Loucy (cell line): ENCODE results near the gene EGR2.

Experiments
- H2AFZ ChIP-seq: fragments of 200-600 bp; sonication (generic); 2 replicates; pipeline ENCODE4 v1.6.0; 2016; ENCODE audit warnings: antibody characterized with exemption, mild to moderate bottlenecking, low read length, moderate library complexity
- H3F3A ChIP-seq: fragments of 200-600 bp; 2 replicates; pipeline ENCODE4 v1.6.0; 2016; ENCODE audit warnings: antibody characterized with exemption, low read depth, mild to moderate bottlenecking
- H3K27me3 ChIP-seq: fragments of 200-600 bp; sonication (generic); 2 replicates; pipeline ENCODE4 v1.6.1; 2014; ENCODE audit warnings: low read length, mild to moderate bottlenecking; ENCODE audit not compliant: insufficient read depth, poor library complexity, severe bottlenecking
- H3K36me3 ChIP-seq: fragments of 200-600 bp; sonication (generic); 2 replicates; pipeline ENCODE4 v1.6.1; 2016; ENCODE audit warnings: low read length; ENCODE audit not compliant: insufficient read depth
- H3K4me1 ChIP-seq: fragments of 200-600 bp; sonication (generic); 2 replicates; pipeline ENCODE4 v1.5.1; 2014; ENCODE audit warnings: low read length, mild to moderate bottlenecking; ENCODE audit not compliant: insufficient read depth, poor library complexity, severe bottlenecking
- H3K4me2 ChIP-seq: fragments of 200-600 bp; sonication (generic); 2 replicates; pipeline ENCODE4 v1.6.0; 2014; ENCODE audit warnings: antibody characterized with exemption, low read length, low read depth, mild to moderate bottlenecking; ENCODE audit not compliant: poor library complexity, severe bottlenecking
- H3K4me3 ChIP-seq: fragments of 200-600 bp; sonication (generic); 2 replicates; pipeline ENCODE4 v1.5.1; 2014; ENCODE audit warnings: low read length, mild to moderate bottlenecking, mixed read lengths; ENCODE audit not compliant: poor library complexity, severe bottlenecking
- H3K79me2 ChIP-seq: fragments of 200-600 bp; sonication (generic); 2 replicates; pipeline ENCODE4 v1.6.1; 2014; ENCODE audit warnings: low read length; ENCODE audit not compliant: insufficient read depth
- H3K9ac ChIP-seq: fragments of 200-600 bp; sonication (generic); 2 replicates; pipeline ENCODE4 v1.6.0; 2014; ENCODE audit warnings: mild to moderate bottlenecking, low read depth, low read length, moderate library complexity; ENCODE audit not compliant: poor library complexity, severe bottlenecking
- H3K9me2 ChIP-seq: fragments of 200-600 bp; sonication (generic); replicated peaks from 2 replicates; pipeline ENCODE4 v1.6.1; 2016; ENCODE audit warnings: low read depth, low read length, mixed read lengths
- H3K9me3 ChIP-seq: fragments of 200-600 bp; sonication (generic); 2 replicates; pipeline ENCODE4 v1.6.1; 2014; ENCODE audit warnings: mild to moderate bottlenecking, antibody characterized with exemption, low read length, low read depth; ENCODE audit not compliant: insufficient read depth
- H4K20me1 ChIP-seq: fragments of 200-600 bp; sonication (generic); 2 replicates; pipeline ENCODE4 v1.6.0; 2014; ENCODE audit warnings: antibody characterized with exemption, low read length, mild to moderate bottlenecking; ENCODE audit not compliant: insufficient read depth, poor library complexity, severe bottlenecking
- CTCF ChIP-seq: fragments of 200-600 bp; sonication (generic); conservative IDR thresholded peaks from 2 replicates; pipeline ENCODE4 v1.5.1; 2014; ENCODE audit warnings: mild to moderate bottlenecking, antibody characterized with exemption, low read length
- EZH2phosphoT487 ChIP-seq: fragments of 200-600 bp; IDR thresholded peaks from 2 replicates; pipeline ENCODE4 v1.6.1; 2018; ENCODE audit warnings: antibody characterized with exemption, mild to moderate bottlenecking, moderate library complexity, borderline replicate concordance

Gene EGR2

DNA sequence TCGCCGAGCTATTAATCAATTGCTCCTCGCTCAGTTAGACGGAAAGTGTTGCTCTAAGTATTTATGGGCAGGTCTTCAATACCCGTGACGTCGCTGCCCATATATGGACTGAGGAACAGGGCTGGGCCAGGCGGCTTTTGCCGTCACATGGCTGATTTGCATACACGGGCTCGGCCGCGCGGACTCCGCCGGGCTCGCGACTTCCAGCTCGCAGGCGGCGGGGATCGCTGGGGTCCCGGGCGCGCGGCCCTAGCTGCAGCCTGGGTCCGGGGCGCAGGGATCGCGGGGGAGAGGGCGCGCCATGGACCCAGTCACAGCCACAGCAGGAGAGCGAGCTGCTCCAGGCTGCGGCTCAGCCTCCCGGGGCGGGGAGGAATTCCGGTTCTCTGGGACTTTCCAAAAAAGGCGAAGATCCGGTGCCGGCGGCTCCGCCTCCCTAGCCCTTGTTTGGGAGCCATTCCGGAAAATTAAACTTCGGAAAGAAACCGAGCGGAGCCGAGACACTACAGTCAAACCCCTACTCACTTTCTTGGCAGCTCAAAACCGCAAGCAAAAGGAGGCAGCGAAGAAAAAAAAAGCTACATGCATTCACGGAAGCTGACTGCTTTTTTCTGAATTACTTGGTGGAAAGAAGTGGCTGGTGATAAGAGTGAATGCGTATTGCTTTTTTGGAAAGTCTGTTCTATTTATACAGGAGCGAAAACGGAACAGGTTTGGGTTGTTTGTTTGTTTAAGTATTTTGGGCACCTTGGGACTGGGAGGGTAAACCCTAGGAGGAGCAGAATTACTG lies at the start of gene EGR2:
EGR2 (minus strand) TSS at position 36 of the 790 bp plus-strand sequence. CDS start 337 bp downstream, outside the sequence.
- Histone ChIP-seq H3F3A (peaks cover 3% of the 10 kb centered on the region; the same call in 1 of the 2 replicates), H3K36me3 (no peaks in the 10 kb centered on the region), H3K4me1 (peaks cover 9% of the 10 kb centered on the region), H3K9ac (peak within 1 kb of the TSS; percentile 47), H3K27me3 (peaks cover 9% of the 10 kb centered on the region), H3K79me2 (no peaks in the 10 kb centered on the region), H2AFZ (peak within 1 kb of the TSS; percentile 94), H3K9me2 (no peaks in the 10 kb centered on the region), H3K4me3 (peak within 1 kb of the TSS; percentile 76), H3K4me2 (peak within 1 kb of the TSS; percentile 100), H4K20me1 (no peaks in the 10 kb centered on the region), H3K9me3 (no peaks in the 10 kb centered on the region)
- TF ChIP-seq EZH2phosphoT487 (no peak), CTCF (no peak)

DNA sequence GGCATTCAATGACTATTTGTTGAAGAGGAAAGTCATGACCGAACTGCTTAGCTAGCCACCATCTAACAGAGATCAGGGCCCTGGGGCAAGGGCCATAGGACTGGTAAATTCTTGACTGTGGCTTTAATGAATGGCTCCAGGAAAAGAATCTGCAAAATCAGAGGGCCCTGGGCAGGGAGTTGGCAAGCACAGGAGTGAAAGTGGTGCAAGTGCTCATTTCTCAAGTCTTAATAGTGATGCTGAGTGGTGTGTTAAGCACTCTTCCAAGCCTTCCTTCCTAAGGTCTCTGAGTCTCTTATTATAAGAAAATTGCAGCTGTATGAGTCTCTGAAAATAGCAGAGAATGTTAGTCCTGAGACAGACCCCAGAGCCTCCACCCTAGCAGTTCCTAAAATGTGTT lies 46.3 kb upstream of the EGR2 start:
- Histone ChIP-seq H3K4me3 (no peak overlapping the region), H3K36me3 (no peaks in the 10 kb centered on the region), H3K79me2 (no peaks in the 10 kb centered on the region), H2AFZ (no peak overlapping the region), H3K4me1 (peaks cover 14% of the 10 kb centered on the region), H3F3A (no peaks in the 10 kb centered on the region), H3K9me3 (no peaks in the 10 kb centered on the region), H3K4me2 (no peak overlapping the region), H4K20me1 (no peaks in the 10 kb centered on the region), H3K9ac (no peak overlapping the region), H3K9me2 (no peaks in the 10 kb centered on the region), H3K27me3 (no peaks in the 10 kb centered on the region)
- TF ChIP-seq CTCF (no peak), EZH2phosphoT487 (no peak)

- no peaks in the 10 kb centered on the region for H3K36me3 ChIP-seq
- no peaks in the 10 kb centered on the region for H3K27me3 ChIP-seq
- no peaks in the 10 kb centered on the region for H4K20me1 ChIP-seq
- H3F3A ChIP-seq, result no peaks in the 10 kb centered on the region
- H3K4me3 ChIP-seq, result no peak overlapping the region
- no peaks in the 10 kb centered on the region for H3K9me2 ChIP-seq
- H3K79me2 ChIP-seq, result no peaks in the 10 kb centered on the region
- H3K4me2 ChIP-seq, result peak overlapping the region; percentile 41
- H3K9me3 ChIP-seq, result no peaks in the 10 kb centered on the region
- no peak overlapping the region for H3K9ac ChIP-seq
- no peak overlapping the region for H2AFZ ChIP-seq
- peaks cover 14% of the 10 kb centered on the region for H3K4me1 ChIP-seq
- no peak for TF ChIP-seq EZH2phosphoT487
- no peak for TF ChIP-seq CTCF
Measured at GRCh38 chr10:62861507-62861906, 45.3 kb upstream of the EGR2 start.
